Caco-2 (cell line): ENCODE data around the gene KLHL29. TPM values are rescaled to one million over a fixed set of nuclear protein-coding genes. Genes with fewer than 3 reads are reported as not detected.

ENCODE experiments used
- BruUV-seq: library from RNA; stranded (reverse); fragments of 400-500 nt; replicated peaks from 2 replicates; lab custom pipeline; 2021; lab: Mats Ljungman, UMichigan
- CTCF ChIA-PET: fragments of 300-600 bp; sonication (Branson Sonifier 250); formaldehyde crosslinking; loops from one replicate; lab custom pipeline; 2022; ENCODE audit warnings: antibody characterized with exemption; lab: Charles Lee
- POLR2A ChIA-PET: fragments of 300-600 bp; sonication (Branson Sonifier 250); formaldehyde crosslinking; loops from one replicate; lab custom pipeline; 2022; ENCODE audit warnings: antibody characterized with exemption; lab: Charles Lee
- DNase-seq, 2 experiments: peaks; one replicate each; pipeline versions ENCODE4 v3.0.0 to v3.0.0-alpha.2; 2020 to 2022
- H3K27me3 ChIP-seq: replicated peaks from 2 replicates; pipeline ENCODE4 v1.6.0; 2011; ENCODE audit warnings: low read length; ENCODE audit not compliant: control insufficient read depth, insufficient read depth
- H3K36me3 ChIP-seq: 2 replicates; pipeline ENCODE4 v1.5.1; 2011; ENCODE audit warnings: low read length; ENCODE audit not compliant: control insufficient read depth, insufficient read depth
- H3K4me1 ChIP-seq: fragments of 250-450 bp; sonication (Bioruptor Pico); 2 replicates; pipeline ENCODE4 v1.5.1; 2020; ENCODE audit warnings: mild to moderate bottlenecking
- H3K4me3 ChIP-seq: 2 replicates; pipeline ENCODE4 v1.5.1; 2011; ENCODE audit warnings: low read depth, mild to moderate bottlenecking, control low read depth, low read length
- H3K9me3 ChIP-seq: fragments of 250-450 bp; sonication (Bioruptor Pico); 2 replicates; pipeline ENCODE4 v1.5.1; 2020; ENCODE audit warnings: mild to moderate bottlenecking, moderate library complexity
- H3K27ac Mint-ChIP-seq: one replicate; pipeline ENCODE4 v1.8.0; 2022; ENCODE audit warnings: mixed read lengths; ENCODE audit not compliant: unreplicated experiment
- H3K27me3 Mint-ChIP-seq: one replicate; pipeline ENCODE4 v1.8.0; 2022; ENCODE audit warnings: mixed read lengths; ENCODE audit not compliant: insufficient read depth, unreplicated experiment
- H3K36me3 Mint-ChIP-seq: one replicate; pipeline ENCODE4 v1.8.0; 2022; ENCODE audit warnings: mild to moderate bottlenecking, mixed read lengths; ENCODE audit not compliant: insufficient read depth, unreplicated experiment
- H3K4me1 Mint-ChIP-seq: one replicate; pipeline ENCODE4 v1.8.0; 2022; ENCODE audit warnings: low read depth, mixed read lengths; ENCODE audit not compliant: unreplicated experiment
- H3K4me3 Mint-ChIP-seq: one replicate; pipeline ENCODE4 v1.8.0; 2022; ENCODE audit warnings: mild to moderate bottlenecking, moderate library complexity, mixed read lengths; ENCODE audit not compliant: unreplicated experiment
- H3K9me3 Mint-ChIP-seq: one replicate; pipeline ENCODE4 v1.8.0; 2022; ENCODE audit warnings: mixed read lengths; ENCODE audit not compliant: unreplicated experiment
- intact Hi-C: fragments of 100-400 bp; cut with micrococcal nuclease; formaldehyde crosslinking; loops from one replicate; pipeline ENCODE4 v1.10.0; 2022; ENCODE audit not compliant: unreplicated experiment
- total RNA-seq: library from RNA; stranded (reverse); gene quantifications from 2 replicates; pipeline ENCODE4 v1.2.3, GENCODE V29; 2022
- TF ChIP-seq, protein P1 (sequence below), 2 experiments: fragments of 200-600 bp in 1 of 2; IDR thresholded peaks; 1 replicate in 1 of 2; 2 replicates in 1 of 2; pipeline versions ENCODE4 v1.5.1 to v1.8.0; 2011 to 2022; ENCODE audit warnings: antibody characterized with exemption in 1 of 2, control low read depth in 1 of 2, inconsistent platforms in 1 of 2, low read depth in 1 of 2, low read length in 1 of 2, mild to moderate bottlenecking in 1 of 2, moderate library complexity in 1 of 2; ENCODE audit not compliant: insufficient read depth in 1 of 2, severe bottlenecking in 1 of 2, unreplicated experiment in 1 of 2

KLHL29 gene
- total RNA-seq, 1 experiment from 2014 or later, result 0.61 TPM

DNA sequence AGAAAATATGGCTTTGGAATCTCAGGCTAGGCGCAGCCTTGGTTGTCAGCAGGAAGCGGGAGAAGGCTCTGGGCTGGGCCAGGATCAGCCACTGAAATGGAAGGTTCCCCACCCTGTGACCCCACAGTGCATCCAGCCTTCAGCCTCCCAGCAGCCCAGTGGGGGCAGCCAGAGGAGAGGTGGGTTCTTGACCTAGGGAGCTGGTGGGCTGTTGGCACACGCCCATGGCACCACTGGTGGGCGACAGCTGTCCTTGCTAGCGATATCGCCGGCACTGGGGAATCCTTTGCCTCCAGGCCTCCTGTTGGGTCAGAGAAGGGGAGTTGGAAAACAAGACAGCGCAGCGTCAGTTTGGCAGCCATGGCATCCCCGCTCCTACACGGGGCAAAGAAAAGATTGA is 92.4 kb downstream of the KLHL29 start:
- Histone ChIP-seq H3K9me3 (no peaks in the 10 kb centered on the region), H3K4me3 (no peak overlapping the region), H3K4me1 (peaks cover 13% of the 10 kb centered on the region), H3K36me3 (no peaks in the 10 kb centered on the region), H3K27me3 (0 out of 2 replicates have a peak, but pooled peaks cover 2% of the 10 kb centered on the region)
- H3K36me3 Mint-ChIP-seq, result no peaks in the 10 kb centered on the region
- POLR2A ChIA-PET, result no interaction called here
- peaks cover 14% of the 10 kb centered on the region for H3K4me1 Mint-ChIP-seq
- CTCF ChIA-PET, result no interaction called here
- H3K27me3 Mint-ChIP-seq, result peaks cover 24% of the 10 kb centered on the region
- H3K4me3 Mint-ChIP-seq, result no peak overlapping the region
- BruUV-seq, result no TSS peak
- no peaks in the 10 kb centered on the region for H3K9me3 Mint-ChIP-seq
- DNase-seq, result no peak
- intact Hi-C loops, result no loop called here
- TF ChIP-seq, protein P1, sequence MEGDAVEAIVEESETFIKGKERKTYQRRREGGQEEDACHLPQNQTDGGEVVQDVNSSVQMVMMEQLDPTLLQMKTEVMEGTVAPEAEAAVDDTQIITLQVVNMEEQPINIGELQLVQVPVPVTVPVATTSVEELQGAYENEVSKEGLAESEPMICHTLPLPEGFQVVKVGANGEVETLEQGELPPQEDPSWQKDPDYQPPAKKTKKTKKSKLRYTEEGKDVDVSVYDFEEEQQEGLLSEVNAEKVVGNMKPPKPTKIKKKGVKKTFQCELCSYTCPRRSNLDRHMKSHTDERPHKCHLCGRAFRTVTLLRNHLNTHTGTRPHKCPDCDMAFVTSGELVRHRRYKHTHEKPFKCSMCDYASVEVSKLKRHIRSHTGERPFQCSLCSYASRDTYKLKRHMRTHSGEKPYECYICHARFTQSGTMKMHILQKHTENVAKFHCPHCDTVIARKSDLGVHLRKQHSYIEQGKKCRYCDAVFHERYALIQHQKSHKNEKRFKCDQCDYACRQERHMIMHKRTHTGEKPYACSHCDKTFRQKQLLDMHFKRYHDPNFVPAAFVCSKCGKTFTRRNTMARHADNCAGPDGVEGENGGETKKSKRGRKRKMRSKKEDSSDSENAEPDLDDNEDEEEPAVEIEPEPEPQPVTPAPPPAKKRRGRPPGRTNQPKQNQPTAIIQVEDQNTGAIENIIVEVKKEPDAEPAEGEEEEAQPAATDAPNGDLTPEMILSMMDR (IDR thresholded peaks at IDR 0.05; ENCODE audit: insufficient read depth in 1 of 2, low read depth in 1 of 2, low read length in 1 of 2, severe bottlenecking in 1 of 2, unreplicated experiment in 1 of 2), result no peak
- H3K27ac Mint-ChIP-seq, result no peak overlapping the region

DNA sequence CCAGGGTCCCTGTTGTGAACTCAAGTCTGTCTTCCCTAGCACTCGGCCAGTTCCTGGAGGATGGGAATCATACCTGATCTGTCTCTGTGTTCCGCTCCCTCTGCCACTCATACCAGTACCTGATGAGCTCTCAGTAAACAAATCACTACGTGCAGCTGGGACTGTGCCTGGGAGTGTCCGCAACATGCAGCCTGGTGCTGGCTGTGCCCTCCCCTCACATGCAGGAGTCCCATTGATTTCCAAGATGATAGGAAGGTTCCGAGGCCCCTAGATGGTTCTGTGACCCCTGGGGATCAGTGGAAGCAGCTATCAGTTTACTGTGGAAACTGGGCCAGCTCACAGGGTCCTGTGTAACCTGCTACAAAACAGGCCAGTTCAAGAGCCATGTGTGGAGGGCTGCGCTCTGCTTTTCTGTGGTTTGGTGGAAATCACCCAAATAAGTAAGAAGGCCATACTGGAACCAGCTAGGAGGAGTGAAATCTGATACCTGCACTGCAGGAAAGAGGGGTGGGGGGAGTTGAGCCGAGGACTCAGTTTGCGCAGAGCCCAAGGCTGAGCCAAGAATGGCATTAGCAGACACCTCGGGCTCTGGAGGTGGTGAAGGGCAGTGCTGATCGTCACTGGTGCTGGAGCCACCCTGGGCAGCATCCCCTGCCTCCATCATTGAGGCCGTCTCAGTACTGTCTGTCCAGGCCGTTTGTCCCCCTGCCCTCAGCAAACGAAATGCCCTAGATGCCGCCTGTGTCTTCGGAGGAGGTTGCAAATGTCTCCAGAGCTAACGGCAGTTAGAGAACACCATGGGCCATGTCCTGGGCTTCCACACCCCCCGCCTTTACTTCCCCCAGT is 93.3 kb downstream of the KLHL29 start:
- BruUV-seq, result no TSS peak
- ChIA-PET POLR2A (no interaction called here), CTCF (no interaction called here)
- Histone ChIP-seq H3K4me1 (peaks cover 13% of the 10 kb centered on the region), H3K4me3 (no peak overlapping the region), H3K27me3 (no peaks in the 10 kb centered on the region), H3K9me3 (no peaks in the 10 kb centered on the region), H3K36me3 (no peaks in the 10 kb centered on the region)
- no peak overlapping the region for H3K4me3 Mint-ChIP-seq
- no peaks in the 10 kb centered on the region for H3K9me3 Mint-ChIP-seq
- no peak for DNase-seq
- TF ChIP-seq, protein P1 (IDR thresholded peaks at IDR 0.05; ENCODE audit: insufficient read depth in 1 of 2, low read depth in 1 of 2, low read length in 1 of 2, severe bottlenecking in 1 of 2, unreplicated experiment in 1 of 2), result no peak
- no peaks in the 10 kb centered on the region for H3K36me3 Mint-ChIP-seq
- peaks cover 16% of the 10 kb centered on the region for H3K27me3 Mint-ChIP-seq
- peaks cover 14% of the 10 kb centered on the region for H3K4me1 Mint-ChIP-seq
- intact Hi-C loops, result no loop called here
- H3K27ac Mint-ChIP-seq, result no peak overlapping the region

DNA sequence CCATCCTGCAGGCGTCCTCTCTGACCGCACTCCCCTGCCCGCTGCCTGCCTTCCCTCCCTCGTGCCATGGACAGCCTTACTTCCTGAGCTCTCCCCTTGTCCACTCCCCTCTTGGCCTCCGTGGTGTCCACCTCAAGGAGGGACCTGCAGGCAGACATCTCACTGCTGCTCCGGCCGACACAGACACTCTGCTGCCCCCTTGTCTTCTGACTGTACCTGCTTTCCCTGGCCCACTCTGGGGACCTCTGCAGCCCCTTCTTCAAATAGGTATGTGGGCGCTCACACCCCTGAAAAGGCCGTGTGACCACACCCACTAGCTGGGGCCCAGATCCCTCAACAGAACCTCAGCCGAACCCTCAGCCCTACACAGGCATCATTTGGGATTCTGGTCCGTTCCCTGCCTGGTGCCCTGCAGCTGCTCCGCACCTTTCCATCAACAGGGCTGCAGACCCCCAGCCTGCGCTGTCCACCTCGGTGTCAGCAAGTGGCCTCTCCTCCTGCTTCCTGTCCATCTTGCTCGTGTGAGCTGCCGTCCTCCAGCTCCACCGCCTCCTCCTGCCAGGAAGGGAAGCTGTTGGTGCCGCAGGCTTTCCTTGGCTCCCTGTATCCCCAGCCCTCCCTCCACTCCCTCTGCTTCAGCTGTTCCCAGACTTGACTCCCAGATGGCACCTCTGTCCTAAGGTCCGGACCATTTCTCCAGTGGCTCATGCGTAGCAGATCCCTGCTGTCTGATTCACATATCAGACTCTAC is 94.1 kb downstream of the KLHL29 start:
- Mint-ChIP-seq H3K4me1 (peaks cover 14% of the 10 kb centered on the region), H3K27ac (peak overlapping the region; percentile 12), H3K4me3 (no peak overlapping the region), H3K36me3 (no peaks in the 10 kb centered on the region), H3K9me3 (no peaks in the 10 kb centered on the region), H3K27me3 (peaks cover 10% of the 10 kb centered on the region)
- peaks cover 13% of the 10 kb centered on the region for H3K4me1 ChIP-seq
- intact Hi-C loops, result no loop called here
- H3K27me3 ChIP-seq, result no peaks in the 10 kb centered on the region
- DNase-seq, result no peak
- TF ChIP-seq, protein P1 (IDR thresholded peaks at IDR 0.05; ENCODE audit: insufficient read depth in 1 of 2, low read depth in 1 of 2, low read length in 1 of 2, severe bottlenecking in 1 of 2, unreplicated experiment in 1 of 2), result no peak
- BruUV-seq, result no TSS peak
- ChIA-PET CTCF (no interaction called here), POLR2A (no interaction called here)
- H3K4me3 ChIP-seq, result no peak overlapping the region
- H3K9me3 ChIP-seq, result no peaks in the 10 kb centered on the region
- H3K36me3 ChIP-seq, result no peaks in the 10 kb centered on the region
